ENCODE results near the gene USP13.

GRCh38 chr3:179809639-179810038, 156.8 kb downstream of the USP13 start:
- TF ChIP-seq CHD1 (IDR thresholded peaks at IDR 0.05; ENCODE audit: low read depth, low read length), result no peak
- no peak for TF ChIP-seq CTCF (conservative IDR thresholded peaks at IDR 0.05; ENCODE audit: low read depth, low read length)
- TF ChIP-seq SMC3 (IDR thresholded peaks at IDR 0.05; ENCODE audit: low read depth, low read length), result no peak
